ENCODE data around the gene MMP24.
"Not testable (repeated sequence)": the region's sequence is repeated elsewhere in the genome, so short reads cannot be mapped to it uniquely, and the experiment has no call there.

MMP24 gene

GRCh38 chr20:35311822-35312221 is 85.3 kb downstream of the MMP24 start:
- no peak for DNase-seq (ENCODE audit: low read depth)

GRCh38 chr20:35312318-35312717 is 85.8 kb downstream of the MMP24 start:
- DNase-seq (ENCODE audit: low read depth): no peak

- no peak for DNase-seq (ENCODE audit: low read depth)
These were observed 88.5 kb downstream of the MMP24 start for GRCh38 chr20:35314816-35315631.

- DNase-seq (ENCODE audit: low read depth): not testable (repeated sequence)
These were observed 89.1 kb downstream of the MMP24 start for GRCh38 chr20:35315632-35316020.

- DNase-seq (ENCODE audit: low read depth): no peak
These were observed 89.6 kb downstream of the MMP24 start for GRCh38 chr20:35316086-35316485.

- DNase-seq (ENCODE audit: low read depth): no peak
These were observed 91.1 kb downstream of the MMP24 start for GRCh38 chr20:35317416-35318210.

GRCh38 chr20:35318502-35319157 is 92.1 kb downstream of the MMP24 start:
- DNase-seq (ENCODE audit: low read depth): no peak

GRCh38 chr20:35319192-35319870 is 92.8 kb downstream of the MMP24 start:
- DNase-seq (ENCODE audit: low read depth): no peak

- DNase-seq (ENCODE audit: low read depth): no peak
These were observed 93.3 kb downstream of the MMP24 start for GRCh38 chr20:35319871-35320197.

- no peak for DNase-seq (ENCODE audit: low read depth)
These were observed 94.1 kb downstream of the MMP24 start for GRCh38 chr20:35320396-35321126.

- no peak for DNase-seq (ENCODE audit: low read depth)
These were observed 98.9 kb downstream of the MMP24 start for GRCh38 chr20:35325401-35325800.

GRCh38 chr20:35326021-35326739 is 99.7 kb downstream of the MMP24 start:
- no peak for DNase-seq (ENCODE audit: low read depth)
